ENCODE data around the gene RAB11B.

DNA sequence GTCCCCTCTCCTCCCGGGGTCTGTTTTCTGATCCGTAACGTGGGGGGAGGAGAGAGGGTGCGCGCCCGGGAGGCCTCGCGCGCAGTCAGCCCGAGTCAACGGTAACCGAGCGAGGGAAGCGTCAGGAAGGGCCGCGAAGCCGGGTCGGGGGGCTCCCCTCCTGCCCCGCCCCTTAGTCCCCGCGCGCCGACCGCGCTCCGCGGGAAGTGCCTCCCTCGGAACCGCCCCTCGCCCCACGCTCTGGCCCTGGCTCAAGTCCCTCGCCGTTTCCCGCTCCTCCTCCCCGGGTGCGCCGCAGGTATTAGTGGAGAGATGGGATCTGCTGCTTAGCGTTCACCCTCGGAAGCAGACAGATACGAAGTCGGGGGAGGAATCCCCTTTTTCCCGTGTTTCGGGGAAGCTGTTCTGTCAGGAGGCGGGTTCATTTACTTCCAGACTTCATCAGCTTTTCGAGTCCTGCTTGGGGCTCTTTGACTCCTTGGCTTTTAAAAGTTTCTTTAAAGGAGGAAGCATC lies 55.4 kb downstream of the RAB11B start:
- TF ChIP-seq JUND (IDR thresholded peaks at IDR 0.05; ENCODE audit: low read depth, low read length): no peak
- TF ChIP-seq EP300 (IDR thresholded peaks at IDR 0.05; ENCODE audit: borderline replicate concordance in 1 of 2, control insufficient read depth in 1 of 2, low read depth in 2 of 2, low read length in 2 of 2): no peak
- TF ChIP-seq HCFC1 (IDR thresholded peaks at IDR 0.05; ENCODE audit: low read length): no peak
- TF ChIP-seq POLR2AphosphoS2 (IDR thresholded peaks at IDR 0.05; ENCODE audit: low read depth, low read length): no peak
- TF ChIP-seq, protein P1, sequence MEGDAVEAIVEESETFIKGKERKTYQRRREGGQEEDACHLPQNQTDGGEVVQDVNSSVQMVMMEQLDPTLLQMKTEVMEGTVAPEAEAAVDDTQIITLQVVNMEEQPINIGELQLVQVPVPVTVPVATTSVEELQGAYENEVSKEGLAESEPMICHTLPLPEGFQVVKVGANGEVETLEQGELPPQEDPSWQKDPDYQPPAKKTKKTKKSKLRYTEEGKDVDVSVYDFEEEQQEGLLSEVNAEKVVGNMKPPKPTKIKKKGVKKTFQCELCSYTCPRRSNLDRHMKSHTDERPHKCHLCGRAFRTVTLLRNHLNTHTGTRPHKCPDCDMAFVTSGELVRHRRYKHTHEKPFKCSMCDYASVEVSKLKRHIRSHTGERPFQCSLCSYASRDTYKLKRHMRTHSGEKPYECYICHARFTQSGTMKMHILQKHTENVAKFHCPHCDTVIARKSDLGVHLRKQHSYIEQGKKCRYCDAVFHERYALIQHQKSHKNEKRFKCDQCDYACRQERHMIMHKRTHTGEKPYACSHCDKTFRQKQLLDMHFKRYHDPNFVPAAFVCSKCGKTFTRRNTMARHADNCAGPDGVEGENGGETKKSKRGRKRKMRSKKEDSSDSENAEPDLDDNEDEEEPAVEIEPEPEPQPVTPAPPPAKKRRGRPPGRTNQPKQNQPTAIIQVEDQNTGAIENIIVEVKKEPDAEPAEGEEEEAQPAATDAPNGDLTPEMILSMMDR (IDR thresholded peaks at IDR 0.05 in 2 of 3, conservative IDR thresholded peaks at IDR 0.05 in 1 of 3; ENCODE audit: control insufficient read depth in 2 of 3, extremely low read depth in 1 of 3, insufficient read depth in 1 of 3, low read depth in 3 of 3, low read length in 3 of 3): no peak
- TF ChIP-seq, protein P2, sequence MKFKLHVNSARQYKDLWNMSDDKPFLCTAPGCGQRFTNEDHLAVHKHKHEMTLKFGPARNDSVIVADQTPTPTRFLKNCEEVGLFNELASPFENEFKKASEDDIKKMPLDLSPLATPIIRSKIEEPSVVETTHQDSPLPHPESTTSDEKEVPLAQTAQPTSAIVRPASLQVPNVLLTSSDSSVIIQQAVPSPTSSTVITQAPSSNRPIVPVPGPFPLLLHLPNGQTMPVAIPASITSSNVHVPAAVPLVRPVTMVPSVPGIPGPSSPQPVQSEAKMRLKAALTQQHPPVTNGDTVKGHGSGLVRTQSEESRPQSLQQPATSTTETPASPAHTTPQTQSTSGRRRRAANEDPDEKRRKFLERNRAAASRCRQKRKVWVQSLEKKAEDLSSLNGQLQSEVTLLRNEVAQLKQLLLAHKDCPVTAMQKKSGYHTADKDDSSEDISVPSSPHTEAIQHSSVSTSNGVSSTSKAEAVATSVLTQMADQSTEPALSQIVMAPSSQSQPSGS (IDR thresholded peaks at IDR 0.05; ENCODE audit: low read length): no peak
- no peak for TF ChIP-seq EZH2 (IDR thresholded peaks at IDR 0.05; ENCODE audit: borderline replicate concordance, control insufficient read depth, low read depth, low read length)
- TF ChIP-seq CHD4 (IDR thresholded peaks at IDR 0.05): no peak
- no peak for TF ChIP-seq NR2C2 (IDR thresholded peaks at IDR 0.05; ENCODE audit: borderline replicate concordance, control insufficient read depth, insufficient read length, low read depth)
- TF ChIP-seq, protein P3, sequence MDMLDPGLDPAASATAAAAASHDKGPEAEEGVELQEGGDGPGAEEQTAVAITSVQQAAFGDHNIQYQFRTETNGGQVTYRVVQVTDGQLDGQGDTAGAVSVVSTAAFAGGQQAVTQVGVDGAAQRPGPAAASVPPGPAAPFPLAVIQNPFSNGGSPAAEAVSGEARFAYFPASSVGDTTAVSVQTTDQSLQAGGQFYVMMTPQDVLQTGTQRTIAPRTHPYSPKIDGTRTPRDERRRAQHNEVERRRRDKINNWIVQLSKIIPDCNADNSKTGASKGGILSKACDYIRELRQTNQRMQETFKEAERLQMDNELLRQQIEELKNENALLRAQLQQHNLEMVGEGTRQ (IDR thresholded peaks at IDR 0.05; ENCODE audit: borderline replicate concordance, low read depth, low read length): no peak
- TF ChIP-seq JUNB (IDR thresholded peaks at IDR 0.05): no peak
